GM11168 (cell line): ENCODE measurements around the gene CALU.

ENCODE experiments used
- in situ Hi-C: fragments of 300-500 bp; cut with MboI; formaldehyde crosslinking; loops from one replicate; pipeline ENCODE4 v1.12.0; 2022; ENCODE audit warnings: low sequenced_read_pairs; ENCODE audit not compliant: unreplicated experiment

The CALU gene

DNA sequence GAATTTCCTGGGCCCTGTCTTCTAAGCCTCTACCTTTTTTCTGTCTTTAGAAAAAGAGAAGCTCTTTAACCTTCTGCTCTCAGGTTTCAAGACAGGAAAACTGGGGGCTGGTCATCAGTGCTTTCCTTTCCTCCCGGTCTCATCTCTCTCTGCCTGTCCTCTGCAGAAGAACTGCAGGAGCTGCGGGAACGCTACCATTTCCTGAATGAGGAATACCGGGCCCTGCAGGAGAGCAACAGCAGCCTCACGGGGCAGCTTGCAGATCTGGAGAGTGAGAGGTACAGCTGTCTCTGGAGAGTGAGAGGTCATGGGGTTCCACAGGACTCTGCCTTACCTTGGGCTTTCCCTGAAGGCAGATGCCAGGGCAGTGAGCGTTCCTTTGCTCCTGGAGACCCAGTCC, 65.3 kb downstream of the CALU start:
- in situ Hi-C loops, result no loop called here

DNA sequence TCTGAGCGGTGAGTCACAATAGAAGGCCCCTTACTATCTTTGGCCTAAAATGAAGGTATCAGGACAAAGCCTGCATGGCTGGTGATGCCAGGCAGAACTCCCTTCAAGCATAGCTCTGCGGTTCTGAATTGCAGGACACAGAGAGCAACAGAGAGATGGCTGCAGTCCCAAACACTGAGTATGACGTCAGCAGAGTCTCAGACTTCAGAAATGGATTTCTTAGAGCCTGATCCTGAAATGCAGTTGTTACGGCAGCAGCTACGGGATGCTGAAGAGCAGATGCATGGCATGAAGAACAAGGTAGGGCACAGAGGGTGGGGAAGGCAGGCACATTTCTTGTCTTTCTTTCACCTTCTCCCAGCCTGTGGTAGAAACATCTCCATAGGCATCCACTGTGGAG, 66.1 kb downstream of the CALU start:
- in situ Hi-C loops, result no loop called here

DNA sequence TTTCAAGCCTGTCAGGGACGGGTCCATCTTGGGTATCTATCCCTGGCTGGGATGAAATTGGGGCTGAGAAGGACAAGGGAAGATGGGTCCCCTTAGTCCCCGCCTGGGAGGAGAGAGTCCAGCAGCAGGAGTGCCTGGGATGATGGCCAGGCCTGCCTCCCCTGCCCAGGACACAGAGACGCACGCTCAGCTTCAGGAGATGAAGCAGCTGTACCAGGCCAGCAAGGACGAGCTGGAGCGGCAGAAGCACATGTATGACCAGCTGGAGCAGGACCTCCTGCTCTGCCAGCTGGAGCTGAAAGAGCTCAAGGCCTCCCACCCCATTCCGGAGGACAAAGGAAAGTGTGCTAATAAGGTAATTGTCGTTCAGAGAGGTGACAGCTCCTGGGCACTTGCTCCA, 68.0 kb downstream of the CALU start:
- in situ Hi-C loops, result no loop called here

DNA sequence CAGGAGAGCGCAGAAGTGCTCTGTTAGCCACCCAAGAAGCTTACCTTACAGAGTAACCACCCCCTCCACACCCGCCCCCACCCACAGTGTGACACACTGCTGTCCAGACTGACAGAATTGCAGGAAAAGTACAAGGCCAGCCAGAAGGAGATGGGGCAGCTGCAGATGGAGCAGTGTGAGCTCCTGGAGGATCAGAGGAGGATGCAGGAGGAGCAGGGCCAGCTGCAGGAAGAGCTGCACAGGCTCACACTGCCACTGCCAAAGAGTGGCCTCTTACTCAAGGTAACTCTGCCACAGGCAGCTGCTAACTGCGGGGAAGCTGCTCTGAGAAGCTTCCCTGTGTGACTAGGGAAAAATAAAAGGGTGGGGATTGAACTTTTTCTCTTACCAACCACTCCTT, 70.2 kb downstream of the CALU start:
- in situ Hi-C loops, result no loop called here

DNA sequence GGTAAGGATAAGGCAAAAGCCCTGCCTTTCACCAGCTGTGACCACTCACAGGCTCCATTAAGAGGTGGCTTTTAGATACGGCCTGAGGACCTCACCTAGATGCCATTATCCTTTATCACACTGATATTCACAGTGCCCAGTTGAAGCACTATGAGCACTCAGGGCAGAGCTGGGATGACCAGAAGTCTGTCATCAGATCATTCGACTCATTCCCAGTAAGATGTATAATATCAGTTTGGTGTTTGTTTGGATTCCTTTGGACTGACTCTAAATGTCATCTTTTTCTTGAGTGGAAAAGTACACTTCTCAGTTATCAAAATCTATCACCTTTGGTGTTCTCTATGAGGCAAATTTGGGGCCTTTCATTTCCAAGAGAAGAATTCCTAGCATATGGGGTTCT, 71.3 kb downstream of the CALU start:
- in situ Hi-C loops, result no loop called here

DNA sequence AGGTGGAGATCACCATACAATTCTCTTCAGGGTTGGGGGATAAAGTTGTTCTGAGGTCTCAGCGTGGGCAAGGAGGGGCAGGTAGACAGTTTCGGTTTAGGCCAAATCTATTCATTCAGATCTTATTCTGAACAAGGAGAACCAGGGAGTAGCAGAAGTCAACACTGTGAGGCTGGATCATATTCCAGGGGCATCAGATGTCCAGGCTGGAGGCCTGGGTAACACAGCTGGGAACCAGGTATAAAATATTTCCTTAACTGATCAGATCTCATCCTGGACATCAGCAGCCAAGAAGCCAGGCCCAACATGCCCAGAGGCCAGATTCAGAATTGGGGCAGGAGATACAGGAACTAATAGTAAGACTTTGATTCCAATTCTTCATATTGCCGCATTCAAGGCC, 71.8 kb downstream of the CALU start:
- in situ Hi-C loops, result no loop called here

DNA sequence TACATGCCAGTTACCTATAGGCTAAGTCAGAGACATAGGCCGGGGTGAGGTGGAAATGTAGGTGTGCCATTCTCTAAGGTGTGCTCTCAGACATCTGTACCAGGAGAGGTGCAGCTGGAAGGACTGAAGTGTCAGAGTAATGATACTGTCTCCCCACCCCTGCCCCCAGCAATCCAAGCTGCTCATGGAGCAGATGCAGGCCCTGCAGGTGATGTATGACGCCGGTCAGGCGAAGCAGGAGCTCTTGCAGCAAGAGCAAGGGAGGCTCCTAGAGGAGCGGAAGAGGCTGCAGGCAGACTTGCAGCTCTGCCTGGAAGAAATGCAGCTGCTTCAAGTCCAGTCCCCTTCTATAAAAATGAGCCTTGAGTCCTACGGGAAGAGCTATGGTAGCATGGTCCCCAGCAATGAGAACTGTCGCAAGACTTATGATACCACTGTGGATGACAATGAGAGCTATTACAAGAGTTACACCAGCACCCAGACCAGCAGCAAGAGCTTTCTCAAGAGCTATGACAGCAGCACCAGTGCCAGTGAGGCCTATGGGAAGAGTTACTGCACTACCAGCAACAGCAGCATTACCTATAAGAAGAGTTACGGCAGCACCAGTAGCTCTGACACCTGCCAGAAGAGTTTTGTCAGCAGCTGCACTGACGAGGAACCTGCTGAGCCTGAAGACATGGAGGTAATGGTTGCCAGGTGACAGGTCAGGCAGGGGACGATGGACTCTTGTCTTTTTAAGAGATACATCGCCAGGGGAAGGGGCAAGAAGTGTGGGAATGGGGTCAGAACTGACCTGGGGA, 72.7 kb downstream of the CALU start:
- in situ Hi-C loops, result no loop called here

DNA sequence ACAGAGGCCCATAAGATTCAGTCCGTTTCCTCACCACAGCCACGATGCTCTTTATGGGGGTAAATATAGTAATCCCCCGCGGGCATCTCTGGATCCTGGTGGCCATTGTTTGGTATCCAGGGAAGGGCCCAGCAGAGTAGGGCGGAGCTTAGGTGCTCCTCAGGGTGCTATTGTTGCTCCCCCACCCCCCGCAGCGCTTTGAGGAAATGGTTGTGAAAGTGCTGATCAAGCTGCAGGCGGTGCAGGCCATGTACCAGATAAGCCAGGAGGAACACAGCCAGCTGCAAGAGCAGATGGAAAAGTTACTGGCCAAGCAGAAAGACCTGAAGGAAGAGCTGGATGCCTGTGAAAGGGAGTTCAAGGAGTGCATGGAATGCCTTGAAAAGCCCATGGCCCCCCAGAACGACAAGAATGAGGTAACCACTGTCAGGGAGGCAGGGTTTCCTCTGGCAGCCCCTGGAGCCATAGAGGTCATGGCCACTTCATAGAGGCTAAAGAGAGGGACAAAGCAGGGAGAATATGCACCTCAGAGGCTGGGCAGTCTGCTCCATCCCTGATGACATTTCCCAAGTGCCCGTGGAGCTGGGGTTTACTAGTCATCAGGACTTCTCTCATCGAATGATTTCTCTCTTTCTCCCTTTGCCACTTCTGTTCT, 73.5 kb downstream of the CALU start:
- in situ Hi-C loops, result no loop called here

DNA sequence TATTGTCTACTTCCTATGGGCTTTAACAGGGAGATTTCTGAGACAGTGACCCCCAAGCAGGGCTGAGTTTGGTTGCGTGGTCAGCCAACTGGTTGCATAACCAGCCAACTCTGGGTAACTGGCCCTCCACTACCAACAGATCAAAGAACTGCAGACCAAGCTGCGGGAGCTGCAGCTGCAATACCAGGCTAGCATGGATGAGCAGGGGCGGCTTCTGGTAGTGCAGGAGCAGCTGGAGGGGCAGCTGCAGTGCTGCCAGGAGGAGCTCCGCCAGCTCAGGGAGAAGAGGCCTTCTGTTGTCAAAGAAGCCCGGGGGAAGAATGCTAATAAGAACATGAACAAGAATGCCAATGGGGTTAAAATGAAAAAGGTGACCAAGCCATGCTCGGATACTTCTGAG, 75.3 kb downstream of the CALU start:
- in situ Hi-C loops, result no loop called here

DNA sequence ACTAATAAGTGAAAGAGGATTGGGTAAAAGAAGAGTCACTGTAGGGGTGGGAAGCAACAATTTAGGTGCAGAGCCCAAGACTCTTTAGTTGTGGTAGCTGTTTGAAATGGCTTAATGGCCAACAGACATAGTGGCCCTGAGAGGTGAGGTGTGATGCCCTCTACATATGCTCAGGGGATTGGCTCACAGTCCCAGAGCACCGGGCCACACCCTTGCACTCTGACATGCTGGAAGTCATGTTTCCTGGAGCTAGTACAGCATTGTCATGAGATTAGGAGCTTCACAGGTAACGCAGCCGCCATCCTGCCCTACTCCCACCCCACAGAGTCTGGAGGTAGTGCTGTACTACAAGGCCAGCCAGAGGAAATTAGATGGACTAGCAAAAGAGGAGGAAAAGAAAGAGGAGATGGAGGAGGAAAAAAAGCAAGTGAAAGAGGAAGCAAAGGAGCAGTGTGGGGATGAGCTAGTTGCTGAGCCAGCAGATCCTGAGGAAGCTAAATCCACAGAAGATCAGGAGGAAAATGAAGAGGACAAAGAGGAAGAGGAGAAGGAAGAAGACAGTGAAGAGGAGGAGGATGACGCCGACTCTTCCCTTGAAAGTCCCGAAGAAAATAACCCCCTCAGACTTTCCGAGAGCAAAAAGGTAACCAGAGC, 76.3 kb downstream of the CALU start:
- in situ Hi-C loops, result no loop called here

DNA sequence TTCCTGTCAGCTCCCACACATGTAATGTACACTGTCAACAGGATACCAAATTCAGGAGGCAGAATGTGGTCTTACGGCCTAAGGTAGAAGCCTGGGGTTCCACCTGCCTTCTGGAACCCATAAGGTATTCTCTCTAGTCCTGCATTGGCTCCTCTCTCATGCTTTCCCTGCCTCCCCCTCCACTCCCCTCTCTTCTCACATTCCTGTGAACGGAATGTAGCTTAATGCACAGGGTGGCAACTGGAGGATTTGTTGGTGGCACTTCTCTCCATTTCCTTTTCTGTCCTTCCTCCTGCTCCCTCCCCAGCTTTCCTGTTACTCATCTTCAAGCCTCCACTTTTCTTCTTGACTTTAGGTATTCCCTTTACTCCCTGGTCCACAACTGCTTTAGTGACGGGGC, 79.5 kb downstream of the CALU start:
- in situ Hi-C loops, result no loop called here
